ENCODE measurements around the gene EFCAB12.

GRCh38 chr3:129357616-129358015 is 70.8 kb downstream of the EFCAB12 start:
- TF ChIP-seq, protein P1, sequence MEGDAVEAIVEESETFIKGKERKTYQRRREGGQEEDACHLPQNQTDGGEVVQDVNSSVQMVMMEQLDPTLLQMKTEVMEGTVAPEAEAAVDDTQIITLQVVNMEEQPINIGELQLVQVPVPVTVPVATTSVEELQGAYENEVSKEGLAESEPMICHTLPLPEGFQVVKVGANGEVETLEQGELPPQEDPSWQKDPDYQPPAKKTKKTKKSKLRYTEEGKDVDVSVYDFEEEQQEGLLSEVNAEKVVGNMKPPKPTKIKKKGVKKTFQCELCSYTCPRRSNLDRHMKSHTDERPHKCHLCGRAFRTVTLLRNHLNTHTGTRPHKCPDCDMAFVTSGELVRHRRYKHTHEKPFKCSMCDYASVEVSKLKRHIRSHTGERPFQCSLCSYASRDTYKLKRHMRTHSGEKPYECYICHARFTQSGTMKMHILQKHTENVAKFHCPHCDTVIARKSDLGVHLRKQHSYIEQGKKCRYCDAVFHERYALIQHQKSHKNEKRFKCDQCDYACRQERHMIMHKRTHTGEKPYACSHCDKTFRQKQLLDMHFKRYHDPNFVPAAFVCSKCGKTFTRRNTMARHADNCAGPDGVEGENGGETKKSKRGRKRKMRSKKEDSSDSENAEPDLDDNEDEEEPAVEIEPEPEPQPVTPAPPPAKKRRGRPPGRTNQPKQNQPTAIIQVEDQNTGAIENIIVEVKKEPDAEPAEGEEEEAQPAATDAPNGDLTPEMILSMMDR (IDR thresholded peaks at IDR 0.05) = no peak
- TF ChIP-seq POLR2A (IDR thresholded peaks at IDR 0.05) (no peak), POLR2AphosphoS5 (IDR thresholded peaks at IDR 0.05) (no peak)
